Urothelium cell line (cell line): ENCODE measurements around the gene FRMD4A.
"Not testable (repeated sequence)": the region's sequence is repeated elsewhere in the genome, so short reads cannot be mapped to it uniquely, and the experiment has no call there.

Experiments
- DNase-seq: peaks from one replicate; pipeline ENCODE4 v3.0.0; 2011; ENCODE audit warnings: low spot score, mixed read lengths
- FAIRE-seq: peaks from 2 replicates; lab custom pipeline; 2011; peaks lifted over from hg19 to GRCh38; lab: Jason Lieb, UNC

FRMD4A gene

GRCh38 chr10:13930120-13930519, 400.6 kb downstream of the FRMD4A start:
- FAIRE-seq (no peak), DNase-seq (no peak)

- DNase-seq: no peak
- no peak for FAIRE-seq
Measured at GRCh38 chr10:13928451-13928850, 402.3 kb downstream of the FRMD4A start.

- FAIRE-seq (no peak), DNase-seq (no peak)
Measured at GRCh38 chr10:13925971-13926780, 404.5 kb downstream of the FRMD4A start.

- peak; percentile 52 for DNase-seq
- peak; percentile 81 for FAIRE-seq
Measured at GRCh38 chr10:13924040-13924725, 406.5 kb downstream of the FRMD4A start.

- FAIRE-seq (no peak), DNase-seq (no peak)
Measured at GRCh38 chr10:13922586-13922985, 408.1 kb downstream of the FRMD4A start.

- DNase-seq (no peak), FAIRE-seq (no peak)
Measured at GRCh38 chr10:13921941-13922340, 408.8 kb downstream of the FRMD4A start.

GRCh38 chr10:13921131-13921530, 409.6 kb downstream of the FRMD4A start:
- not testable (repeated sequence) for FAIRE-seq, DNase-seq

GRCh38 chr10:13920465-13920864, 410.3 kb downstream of the FRMD4A start:
- FAIRE-seq: no peak
- DNase-seq: no peak

- FAIRE-seq (no peak), DNase-seq (no peak)
Measured at GRCh38 chr10:13920031-13920430, 410.7 kb downstream of the FRMD4A start.

- FAIRE-seq (no peak), DNase-seq (peak; percentile 30)
Measured at GRCh38 chr10:13917791-13918190, 412.9 kb downstream of the FRMD4A start.

GRCh38 chr10:13916384-13916947, 414.3 kb downstream of the FRMD4A start:
- DNase-seq: no peak
- FAIRE-seq: no peak

GRCh38 chr10:13915710-13916109, 415.0 kb downstream of the FRMD4A start:
- peak; percentile 71 for DNase-seq
- no peak for FAIRE-seq

GRCh38 chr10:13913897-13914296, 416.8 kb downstream of the FRMD4A start:
- DNase-seq (no peak), FAIRE-seq (no peak)

GRCh38 chr10:13911821-13912520, 418.8 kb downstream of the FRMD4A start:
- no peak for DNase-seq
- no peak for FAIRE-seq

- FAIRE-seq: no peak
- DNase-seq: no peak
Measured at GRCh38 chr10:13909516-13910258, 421.0 kb downstream of the FRMD4A start.

- no peak for DNase-seq
- FAIRE-seq: no peak
Measured at GRCh38 chr10:13908475-13908874, 422.2 kb downstream of the FRMD4A start.

GRCh38 chr10:13907570-13907969, 423.2 kb downstream of the FRMD4A start:
- FAIRE-seq (no peak), DNase-seq (no peak)

- DNase-seq (no peak), FAIRE-seq (no peak)
Measured at GRCh38 chr10:13905281-13905680, 425.4 kb downstream of the FRMD4A start.

- FAIRE-seq: no peak
- no peak for DNase-seq
Measured at GRCh38 chr10:13904064-13904463, 426.7 kb downstream of the FRMD4A start.

GRCh38 chr10:13902868-13903587, 427.7 kb downstream of the FRMD4A start:
- FAIRE-seq (no peak), DNase-seq (no peak)
